H1 (cell line): Measurements from ENCODE around the gene AMPH.

Experiments used
- EGR1 ChIP-seq: IDR thresholded peaks from 2 replicates; pipeline ENCODE4 v1.6.1; 2011; ENCODE audit warnings: low read depth, low read length, borderline replicate concordance
- EP300 ChIP-seq, 2 experiments: IDR thresholded peaks; 1 replicate in 1 of 2; 2 replicates in 1 of 2; pipeline ENCODE4 v1.6.1; 2011 to 2012; ENCODE audit warnings: low read depth in 2 of 2, low read length in 2 of 2, mild to moderate bottlenecking in 2 of 2, borderline replicate concordance in 1 of 2, inconsistent platforms in 1 of 2, moderate library complexity in 1 of 2
- EZH2 ChIP-seq: fragments of 200-600 bp; sonication (generic); IDR thresholded peaks from 2 replicates; pipeline ENCODE4 v1.7.1; 2012; ENCODE audit warnings: low read depth, mild to moderate bottlenecking, moderate library complexity, low read length, inconsistent platforms; ENCODE audit not compliant: severe bottlenecking
- JUN ChIP-seq: IDR thresholded peaks from 2 replicates; pipeline ENCODE4 v1.6.1; 2011; ENCODE audit warnings: low read depth, mild to moderate bottlenecking, improper control_type of control experiment, low read length
- POLR2A ChIP-seq, 2 experiments: IDR thresholded peaks; 1 replicate in 1 of 2; 2 replicates in 1 of 2; pipeline ENCODE4 v1.6.1; 2011; ENCODE audit warnings: low read depth in 2 of 2, low read length in 2 of 2, mild to moderate bottlenecking in 2 of 2; ENCODE audit errors: control extremely low read depth in 1 of 2
- POLR2AphosphoS5 ChIP-seq: IDR thresholded peaks from 2 replicates; pipeline ENCODE4 v1.6.1; 2011; ENCODE audit warnings: low read depth, low read length
- RFX5 ChIP-seq: IDR thresholded peaks from 2 replicates; pipeline ENCODE4 v1.6.1; 2011; ENCODE audit warnings: low read depth, low read length, improper control_type of control experiment, borderline replicate concordance
- SP1 ChIP-seq: IDR thresholded peaks from 2 replicates; pipeline ENCODE4 v1.6.1; 2011; ENCODE audit warnings: low read depth, low read length
- SP2 ChIP-seq: IDR thresholded peaks from 2 replicates; pipeline ENCODE4 v1.6.1; 2012; ENCODE audit warnings: mild to moderate bottlenecking, low read length, inconsistent platforms
- TEAD4 ChIP-seq: IDR thresholded peaks from 2 replicates; pipeline ENCODE4 v1.6.1; 2012; ENCODE audit warnings: low read depth, low read length, inconsistent platforms, mixed read lengths
- YY1 ChIP-seq: IDR thresholded peaks from 2 replicates; pipeline ENCODE4 v1.6.1; 2011; ENCODE audit warnings: low read depth, mild to moderate bottlenecking, low read length
- TF ChIP-seq, protein P1 (sequence below), 3 experiments: IDR thresholded peaks; 1 replicate in 2 of 3; 2 replicates in 1 of 3; pipeline versions ENCODE4 v1.5.1 to v1.6.1; 2011; ENCODE audit warnings: low read length in 3 of 3, mild to moderate bottlenecking in 3 of 3, inconsistent platforms in 2 of 3, low read depth in 1 of 3, moderate library complexity in 1 of 3; ENCODE audit not compliant: insufficient read depth in 1 of 3; ENCODE audit errors: control extremely low read depth in 1 of 3

DNA sequence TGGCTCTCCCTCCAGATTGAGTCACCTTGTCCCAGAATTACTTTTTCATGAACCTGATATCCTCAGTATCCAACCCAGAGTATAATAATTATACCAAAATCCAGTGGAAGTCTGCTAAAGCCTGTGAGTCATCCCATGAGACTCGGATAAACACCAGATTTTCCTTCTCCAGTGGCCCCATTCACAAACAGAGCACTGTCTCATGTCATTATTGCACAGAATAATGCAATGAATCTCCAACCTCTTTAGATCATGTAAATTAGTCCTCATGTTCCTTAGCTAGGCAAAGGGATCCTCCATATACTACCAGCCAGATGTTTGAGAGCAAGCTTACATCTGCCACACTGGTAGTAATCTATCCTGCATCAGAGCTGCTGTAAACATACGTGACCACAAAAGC, 89.0 kb downstream of the AMPH start:
- TF ChIP-seq EZH2, result no peak
- TF ChIP-seq TEAD4, result no peak
- no peak for TF ChIP-seq YY1
- no peak for TF ChIP-seq SP1
- TF ChIP-seq, protein P1, sequence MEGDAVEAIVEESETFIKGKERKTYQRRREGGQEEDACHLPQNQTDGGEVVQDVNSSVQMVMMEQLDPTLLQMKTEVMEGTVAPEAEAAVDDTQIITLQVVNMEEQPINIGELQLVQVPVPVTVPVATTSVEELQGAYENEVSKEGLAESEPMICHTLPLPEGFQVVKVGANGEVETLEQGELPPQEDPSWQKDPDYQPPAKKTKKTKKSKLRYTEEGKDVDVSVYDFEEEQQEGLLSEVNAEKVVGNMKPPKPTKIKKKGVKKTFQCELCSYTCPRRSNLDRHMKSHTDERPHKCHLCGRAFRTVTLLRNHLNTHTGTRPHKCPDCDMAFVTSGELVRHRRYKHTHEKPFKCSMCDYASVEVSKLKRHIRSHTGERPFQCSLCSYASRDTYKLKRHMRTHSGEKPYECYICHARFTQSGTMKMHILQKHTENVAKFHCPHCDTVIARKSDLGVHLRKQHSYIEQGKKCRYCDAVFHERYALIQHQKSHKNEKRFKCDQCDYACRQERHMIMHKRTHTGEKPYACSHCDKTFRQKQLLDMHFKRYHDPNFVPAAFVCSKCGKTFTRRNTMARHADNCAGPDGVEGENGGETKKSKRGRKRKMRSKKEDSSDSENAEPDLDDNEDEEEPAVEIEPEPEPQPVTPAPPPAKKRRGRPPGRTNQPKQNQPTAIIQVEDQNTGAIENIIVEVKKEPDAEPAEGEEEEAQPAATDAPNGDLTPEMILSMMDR (IDR thresholded peaks at IDR 0.05; ENCODE audit: control extremely low read depth in 1 of 3, insufficient read depth in 1 of 3, low read depth in 1 of 3, low read length in 3 of 3), result no peak
- no peak for TF ChIP-seq POLR2AphosphoS5
- no peak for TF ChIP-seq JUN
- TF ChIP-seq SP2, result no peak
- no peak for TF ChIP-seq RFX5
- no peak for TF ChIP-seq EP300 (IDR thresholded peaks at IDR 0.05; ENCODE audit: borderline replicate concordance in 1 of 2, low read depth in 2 of 2, low read length in 2 of 2)
- no peak for TF ChIP-seq POLR2A (IDR thresholded peaks at IDR 0.05; ENCODE audit: control extremely low read depth in 1 of 2, low read depth in 2 of 2, low read length in 2 of 2)
- no peak for TF ChIP-seq EGR1
